HEK293T (cell line): ENCODE data around the gene GRIA4.

Source experiments
- CTCF ChIA-PET: fragments of 350-600 bp; formaldehyde crosslinking; extraction: SDS; loops from one replicate; lab custom pipeline; 2021; ENCODE audit warnings: antibody characterized with exemption, inconsistent platforms; lab: Yijun Ruan, JAX
- POLR2A ChIA-PET: fragments of 350-600 bp; formaldehyde crosslinking; extraction: SDS; loops from one replicate; lab custom pipeline; 2020; ENCODE audit warnings: antibody characterized with exemption, inconsistent platforms; lab: Yijun Ruan, JAX
- DNase-seq: peaks from one replicate; pipeline ENCODE4 v3.0.0; 2012; ENCODE audit warnings: mixed read lengths; ENCODE audit errors: extremely low spot score
- ARNT ChIP-seq: fragments of 450-650 bp; IDR thresholded peaks from 2 replicates; pipeline ENCODE4 v1.6.1; 2017; ENCODE audit warnings: mild to moderate bottlenecking
- BHLHE40 ChIP-seq: fragments of 450-650 bp; IDR thresholded peaks from 2 replicates; pipeline ENCODE4 v1.6.1; 2016; ENCODE audit warnings: mild to moderate bottlenecking, moderate library complexity, borderline replicate concordance
- CTBP1 ChIP-seq: fragments of 450-650 bp; IDR thresholded peaks from 2 replicates; pipeline ENCODE4 v1.6.1; 2016; ENCODE audit warnings: borderline replicate concordance
- ELF4 ChIP-seq: fragments of 450-650 bp; IDR thresholded peaks from 2 replicates; pipeline ENCODE4 v1.6.1; 2017; ENCODE audit warnings: antibody characterized with exemption
- FOXA1 ChIP-seq: fragments of 450-650 bp; IDR thresholded peaks from 2 replicates; pipeline ENCODE4 v1.6.1; 2016; ENCODE audit warnings: mild to moderate bottlenecking
- FOXK2 ChIP-seq: fragments of 450-650 bp; IDR thresholded peaks from 2 replicates; pipeline ENCODE4 v1.6.1; 2016; ENCODE audit warnings: mild to moderate bottlenecking
- FOXM1 ChIP-seq: fragments of 450-650 bp; IDR thresholded peaks from 2 replicates; pipeline ENCODE4 v1.6.1; 2017; ENCODE audit warnings: mild to moderate bottlenecking, borderline replicate concordance
- HDGF ChIP-seq: fragments of 450-650 bp; IDR thresholded peaks from 2 replicates; pipeline ENCODE4 v1.6.1; 2017; ENCODE audit warnings: antibody characterized with exemption, borderline replicate concordance
- L3MBTL2 ChIP-seq: fragments of 450-650 bp; conservative IDR thresholded peaks from 2 replicates; pipeline ENCODE4 v1.6.1; 2016; ENCODE audit warnings: mild to moderate bottlenecking
- LEF1 ChIP-seq: fragments of 450-650 bp; IDR thresholded peaks from 2 replicates; pipeline ENCODE4 v1.6.1; 2017; ENCODE audit warnings: mild to moderate bottlenecking, borderline replicate concordance
- NFRKB ChIP-seq: fragments of 450-650 bp; IDR thresholded peaks from 2 replicates; pipeline ENCODE4 v1.6.1; 2016; ENCODE audit warnings: mild to moderate bottlenecking, moderate library complexity
- PKNOX1 ChIP-seq: fragments of 450-650 bp; IDR thresholded peaks from 2 replicates; pipeline ENCODE4 v1.6.1; 2016
- SP1 ChIP-seq: fragments of 450-650 bp; IDR thresholded peaks from 2 replicates; pipeline ENCODE4 v1.6.1; 2017
- SUZ12 ChIP-seq: fragments of 450-650 bp; IDR thresholded peaks from 2 replicates; pipeline ENCODE4 v1.6.1; 2016; ENCODE audit warnings: mild to moderate bottlenecking
- TARDBP ChIP-seq: fragments of 450-650 bp; IDR thresholded peaks from 2 replicates; pipeline ENCODE4 v1.6.1; 2016
- ZNF384 ChIP-seq: fragments of 450-650 bp; IDR thresholded peaks from 2 replicates; pipeline ENCODE4 v1.6.1; 2016

Gene GRIA4

GRCh38 chr11:105740164-105740903, 130.5 kb downstream of the GRIA4 start:
- TF ChIP-seq TARDBP = no peak
- TF ChIP-seq ZNF384 = no peak
- no peak for TF ChIP-seq NFRKB
- no peak for TF ChIP-seq FOXK2
- no peak for TF ChIP-seq ARNT
- no peak for TF ChIP-seq FOXA1
- TF ChIP-seq CTBP1 = no peak
- no peak for TF ChIP-seq LEF1
- no peak for TF ChIP-seq L3MBTL2
- no peak for TF ChIP-seq FOXM1
- TF ChIP-seq SP1 = no peak
- no peak for TF ChIP-seq ELF4
- no peak for TF ChIP-seq HDGF
- TF ChIP-seq BHLHE40 = no peak
- no peak for TF ChIP-seq SUZ12
- TF ChIP-seq PKNOX1 = no peak
- POLR2A ChIA-PET = no interaction called here
- CTCF ChIA-PET = no interaction called here
- no peak for DNase-seq

- TF ChIP-seq NFRKB (no peak), L3MBTL2 (no peak), ARNT (no peak), TARDBP (no peak), HDGF (no peak), LEF1 (no peak), SUZ12 (no peak), FOXK2 (no peak), FOXA1 (no peak), FOXM1 (no peak), SP1 (no peak), ELF4 (no peak), ZNF384 (no peak), BHLHE40 (no peak), CTBP1 (no peak), PKNOX1 (no peak)
- ChIA-PET CTCF (no interaction called here), POLR2A (no interaction called here)
- no peak for DNase-seq
Observed at GRCh38 chr11:105741488-105742020, 131.7 kb downstream of the GRIA4 start.

- TF ChIP-seq FOXA1 (no peak), ARNT (no peak), FOXM1 (no peak), FOXK2 (no peak), HDGF (no peak)
- ChIA-PET POLR2A (no interaction called here), CTCF (no interaction called here)
- no peak for DNase-seq
Observed at GRCh38 chr11:105754260-105754659, 144.4 kb downstream of the GRIA4 start.

GRCh38 chr11:105754716-105755115, 144.8 kb downstream of the GRIA4 start:
- TF ChIP-seq BHLHE40 (no peak), ARNT (no peak), FOXK2 (no peak), SUZ12 (no peak), SP1 (no peak), PKNOX1 (no peak), NFRKB (no peak), LEF1 (no peak), ZNF384 (no peak), ELF4 (no peak), L3MBTL2 (no peak), FOXM1 (no peak)
- POLR2A ChIA-PET = no interaction called here
- CTCF ChIA-PET = no interaction called here
- no peak for DNase-seq

- ChIA-PET POLR2A (no interaction called here), CTCF (no interaction called here)
- TF ChIP-seq FOXA1 = no peak
- TF ChIP-seq CTBP1 = no peak
- no peak for TF ChIP-seq LEF1
- TF ChIP-seq PKNOX1 = no peak
- no peak for TF ChIP-seq TARDBP
- TF ChIP-seq BHLHE40 = no peak
- DNase-seq = no peak
Observed at GRCh38 chr11:105757107-105757506, 147.2 kb downstream of the GRIA4 start.

- POLR2A ChIA-PET = no interaction called here
- CTCF ChIA-PET = no interaction called here
- no peak for DNase-seq
- TF ChIP-seq TARDBP (no peak), FOXM1 (no peak), L3MBTL2 (no peak), ZNF384 (no peak), FOXA1 (no peak), SP1 (no peak), PKNOX1 (no peak), CTBP1 (no peak), NFRKB (no peak), SUZ12 (no peak), BHLHE40 (no peak)
Observed at GRCh38 chr11:105763594-105763993, 153.7 kb downstream of the GRIA4 start.
